Superior temporal gyrus (tissue), 1 donor: ENCODE data around the gene RABL3.
A peak's percentile ranks its signal among the peaks of the same experiment; 100 is the strongest.
"Not testable (repeated sequence)": the region's sequence is repeated elsewhere in the genome, so short reads cannot be mapped to it uniquely, and the experiment has no call there.

Experiments
- DNase-seq: peaks from one replicate; pipeline ENCODE4 v3.0.0-alpha.2; 2016; ENCODE audit errors: extremely low spot score

The RABL3 gene

DNA sequence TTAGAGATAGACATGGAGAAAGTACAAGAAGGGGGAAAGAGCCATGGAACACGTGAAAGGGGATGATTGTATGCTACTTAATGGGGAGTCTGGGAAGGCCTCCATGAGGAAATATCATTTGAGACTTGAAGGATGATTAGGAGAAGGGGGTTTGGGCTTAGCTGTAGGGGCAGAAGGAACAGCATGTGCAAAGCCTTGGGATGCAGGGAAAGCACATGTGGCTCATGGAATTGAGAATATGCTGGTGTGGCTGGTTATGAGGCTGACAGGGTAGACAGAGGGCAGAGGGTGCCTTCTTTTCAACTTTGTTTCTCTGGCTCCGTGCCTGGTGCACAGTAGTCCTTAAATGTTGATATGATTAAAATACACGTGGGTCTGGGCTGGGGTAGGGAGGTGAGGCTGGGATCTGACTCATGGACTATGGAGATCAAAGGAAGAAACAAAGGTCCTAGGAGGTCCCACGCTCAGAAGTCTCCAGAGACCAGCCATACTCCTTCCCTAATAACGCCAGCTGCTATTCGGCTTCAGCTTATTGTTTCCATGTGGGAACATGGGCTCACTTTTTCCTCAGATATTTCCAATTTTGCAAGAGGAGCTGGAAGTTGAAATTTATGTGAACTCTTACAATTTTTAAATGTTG, 1.4 kb upstream of the RABL3 start:
- no peak for DNase-seq

DNA sequence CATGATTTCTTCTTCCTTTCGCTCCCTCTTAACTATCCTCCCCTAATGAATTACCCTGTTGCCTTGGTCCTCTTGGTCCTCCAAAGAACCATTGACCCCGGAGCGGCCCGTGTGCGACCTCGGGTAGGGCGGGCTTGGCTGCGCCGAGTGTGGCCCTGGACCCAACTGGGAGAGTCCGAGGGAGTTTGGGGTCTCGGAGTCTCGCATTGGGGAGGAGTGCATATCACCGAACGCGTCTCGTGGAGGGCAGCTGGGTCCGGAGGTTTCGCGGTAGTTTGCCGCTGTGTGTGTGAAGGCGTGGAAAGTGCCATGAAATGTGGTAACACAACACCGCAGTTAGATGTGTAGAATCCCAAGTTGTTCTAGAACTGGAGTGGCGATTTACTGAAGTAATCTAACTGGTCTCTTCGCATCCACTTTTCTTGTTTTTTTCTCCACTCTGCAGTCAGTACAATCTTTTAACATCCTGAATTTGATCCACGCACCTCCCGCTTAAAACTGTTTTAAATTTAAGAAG, 591 bp upstream of the RABL3 start:
- no peak for DNase-seq

DNA sequence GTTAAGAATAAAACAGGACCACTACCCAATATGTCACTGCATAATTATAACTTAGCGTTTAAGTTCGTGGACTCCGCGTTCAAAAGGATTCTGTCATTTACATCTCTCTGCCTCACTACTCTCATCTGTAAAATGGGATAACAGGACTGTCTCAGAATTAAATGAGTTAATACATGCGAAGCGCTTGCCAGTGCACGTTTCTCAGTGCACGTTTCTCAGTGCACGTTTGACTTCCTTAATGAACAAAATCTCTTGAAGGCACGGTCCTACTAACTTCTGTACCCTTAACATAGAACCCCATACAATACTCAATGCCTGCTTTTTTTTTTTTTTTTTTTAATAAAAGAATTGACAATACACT, 499 bp downstream of the RABL3 start:
- no peak for DNase-seq

DNA sequence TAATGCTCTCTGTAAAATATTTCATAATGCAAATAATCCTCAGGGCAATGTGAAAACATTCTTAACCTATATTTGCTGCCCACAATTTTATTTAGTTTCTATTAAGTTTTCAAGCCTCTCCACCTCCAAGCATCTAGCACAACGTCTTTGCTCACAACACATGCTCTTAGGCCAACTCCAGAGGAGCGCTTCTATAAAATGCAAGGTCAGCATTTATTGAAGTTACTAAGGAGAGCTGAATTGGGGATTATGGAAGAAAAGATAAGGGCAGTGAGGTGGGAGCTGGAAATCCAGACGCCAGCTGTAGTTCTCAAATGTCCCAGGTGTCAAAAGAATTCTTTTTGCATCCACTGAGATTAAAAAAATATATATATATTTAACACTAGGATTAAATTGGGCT, 996 bp downstream of the RABL3 start:
- peak; percentile 3 for DNase-seq

DNA sequence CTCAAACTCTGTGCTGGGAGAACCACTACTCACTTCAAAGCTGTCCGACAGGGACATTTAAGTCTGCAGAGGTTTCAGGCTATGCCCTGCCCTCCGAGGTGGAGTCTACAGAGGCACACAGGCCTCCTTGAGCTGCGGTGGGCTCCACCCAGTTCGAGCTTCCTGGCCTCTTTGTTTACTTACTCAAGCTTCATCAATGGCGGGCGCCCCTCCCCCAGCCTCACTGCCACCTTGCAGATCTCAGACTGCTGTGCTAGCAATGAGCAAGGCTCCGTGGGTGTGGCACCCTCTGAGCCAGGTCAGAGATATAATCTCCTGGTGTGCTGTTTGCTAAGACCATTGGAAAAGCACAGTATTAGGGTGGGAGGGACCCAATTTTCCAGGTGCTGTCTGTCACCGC, 4.3 kb downstream of the RABL3 start:
- not testable (repeated sequence) for DNase-seq

DNA sequence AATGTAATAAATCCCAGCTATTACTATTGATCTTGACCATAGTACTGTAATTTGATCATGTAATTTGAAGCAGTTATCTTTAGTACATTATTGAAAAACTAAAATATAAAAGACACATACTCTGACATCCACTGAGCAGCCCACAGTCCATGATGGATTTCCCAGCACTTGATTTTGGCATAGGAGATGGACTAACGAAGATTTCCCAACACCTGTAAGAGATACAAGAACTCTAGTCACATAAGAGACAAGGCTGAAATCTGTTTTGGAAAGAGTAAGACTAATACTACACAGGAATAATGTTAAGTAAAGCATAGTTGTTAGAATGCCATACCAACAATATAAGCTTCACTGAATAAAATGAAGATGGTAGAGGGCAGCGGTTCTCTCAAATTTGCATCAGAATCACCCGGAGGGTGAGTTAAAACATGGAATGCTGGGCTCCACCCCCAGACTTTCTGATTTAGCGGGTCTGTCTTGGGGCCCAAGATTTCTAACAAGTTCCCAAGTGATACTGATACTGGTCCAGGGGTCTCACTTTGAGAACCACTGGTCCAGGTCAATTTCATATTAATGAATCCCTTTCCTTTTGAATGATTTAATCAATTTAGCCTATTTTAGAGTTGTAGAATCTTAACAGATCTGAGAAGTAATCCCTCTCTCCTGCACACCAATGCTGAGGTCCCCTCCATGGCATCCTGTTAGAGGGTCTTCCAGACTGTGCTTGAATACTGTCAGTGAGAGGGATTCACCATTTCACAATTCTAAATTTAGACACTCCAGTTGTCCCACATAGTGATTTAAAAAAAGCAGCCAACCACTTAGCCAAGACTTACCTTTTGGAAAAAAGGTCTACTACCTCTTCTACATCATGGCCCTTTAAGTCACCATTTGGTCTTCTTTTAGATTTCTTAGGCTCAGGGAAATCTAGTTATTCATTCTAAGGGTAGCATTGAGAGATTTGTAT, 11.5 kb downstream of the RABL3 start:
- no peak for DNase-seq

DNA sequence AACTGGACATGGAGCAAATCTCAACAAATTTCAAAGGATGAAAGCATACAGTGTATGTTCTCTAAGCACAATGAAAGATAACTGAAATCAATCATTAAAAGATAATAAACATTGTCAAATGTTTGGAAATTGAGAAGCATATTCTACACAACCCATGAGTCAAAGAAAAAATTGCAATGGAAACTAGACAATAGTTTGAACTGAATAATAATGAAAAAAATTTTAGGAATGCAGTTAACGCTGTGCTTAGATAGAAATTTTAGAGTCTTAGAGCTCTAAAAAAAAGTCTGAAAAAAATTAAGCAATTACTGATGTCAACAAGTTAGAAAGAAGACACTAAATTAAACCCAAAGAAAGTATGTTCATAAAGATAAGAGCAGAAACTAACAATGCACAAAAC, 15.5 kb downstream of the RABL3 start:
- no peak for DNase-seq

DNA sequence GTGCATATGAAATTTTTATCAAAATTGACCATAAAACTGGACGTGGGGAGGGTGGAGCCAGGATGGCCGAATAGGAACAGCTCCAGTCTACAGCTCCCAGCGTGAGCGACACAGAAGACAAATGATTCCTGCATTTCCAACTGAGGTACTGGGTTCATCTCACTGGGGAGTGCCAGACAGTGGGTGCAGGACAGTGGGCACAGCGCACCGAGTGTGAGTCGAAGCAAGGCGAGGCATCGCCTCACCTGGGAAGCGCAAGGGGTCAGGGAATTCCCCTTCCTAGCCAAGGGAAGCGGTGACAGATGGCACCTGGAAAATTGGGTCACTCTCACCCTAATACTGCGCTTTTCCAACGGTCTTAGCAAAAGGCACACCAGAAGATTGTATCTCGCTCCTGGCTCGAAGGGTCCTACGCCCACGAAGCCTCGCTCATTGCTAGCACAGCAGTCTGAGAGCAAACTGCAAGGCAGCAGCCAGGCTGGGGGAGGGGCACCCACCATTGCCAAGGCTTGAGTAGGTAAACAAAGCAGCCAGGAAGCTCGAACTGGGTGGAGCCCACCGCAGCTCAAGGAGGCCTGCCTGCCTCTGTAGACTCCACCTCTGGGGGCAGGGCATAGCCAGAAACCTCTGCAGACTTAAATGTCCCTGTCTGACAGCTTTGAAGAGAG, 23.0 kb downstream of the RABL3 start:
- DNase-seq, result not testable (repeated sequence)

DNA sequence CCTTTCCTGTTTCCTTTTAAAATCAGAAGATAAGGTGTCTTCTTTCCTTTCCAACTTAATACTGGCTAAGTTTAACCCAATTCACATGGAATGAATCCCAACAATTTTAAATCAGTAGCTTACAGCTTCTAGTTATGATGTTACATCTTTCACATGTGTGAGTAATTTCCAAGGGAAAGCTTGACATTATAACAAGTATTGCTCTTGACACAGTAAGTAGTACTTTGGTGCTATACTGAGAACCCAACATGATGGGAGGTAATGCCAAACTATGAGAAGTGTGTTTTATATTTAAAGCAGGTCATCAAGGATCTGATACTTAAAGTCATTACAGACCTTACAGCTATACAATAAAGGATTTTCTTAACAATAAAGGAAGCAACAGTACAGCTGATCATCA, 29.1 kb downstream of the RABL3 start:
- no peak for DNase-seq

DNA sequence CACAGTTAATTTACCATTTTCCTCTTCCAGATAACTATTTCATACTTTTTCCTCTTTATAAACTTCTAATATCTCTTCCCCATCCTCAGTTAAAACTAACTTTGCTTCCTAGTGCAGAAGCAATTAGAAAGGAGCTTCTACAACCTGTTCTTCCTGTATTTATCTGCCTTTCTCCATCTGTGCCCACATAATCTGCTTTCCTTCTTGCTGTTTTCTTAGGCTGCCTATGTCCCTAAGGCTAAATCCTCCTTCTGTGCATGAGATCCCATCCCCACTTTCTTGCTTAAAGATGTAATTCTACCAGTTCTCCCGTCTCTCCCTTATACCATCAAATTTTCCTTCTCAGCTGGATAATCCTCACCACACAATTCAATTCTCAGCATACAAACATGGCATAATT, 31.9 kb downstream of the RABL3 start:
- DNase-seq, result no peak

DNA sequence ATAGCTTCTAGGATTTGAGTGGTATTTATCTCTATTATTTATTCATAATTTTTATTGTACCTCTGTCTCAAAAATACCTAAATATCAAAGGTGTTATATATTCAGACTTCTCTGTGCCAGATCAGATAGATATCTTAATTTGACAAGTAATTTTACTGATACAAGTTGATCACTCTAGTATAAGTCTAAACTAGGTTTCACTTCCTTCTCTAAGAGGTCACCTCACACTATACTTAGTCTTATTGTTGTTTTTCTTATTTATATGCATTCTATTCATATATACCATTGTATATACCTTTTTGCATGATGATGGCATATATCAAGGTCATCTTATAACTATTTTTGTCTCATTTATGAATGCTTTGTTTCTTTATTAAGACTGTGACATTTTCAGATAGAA, 33.9 kb downstream of the RABL3 start:
- DNase-seq, result no peak

DNA sequence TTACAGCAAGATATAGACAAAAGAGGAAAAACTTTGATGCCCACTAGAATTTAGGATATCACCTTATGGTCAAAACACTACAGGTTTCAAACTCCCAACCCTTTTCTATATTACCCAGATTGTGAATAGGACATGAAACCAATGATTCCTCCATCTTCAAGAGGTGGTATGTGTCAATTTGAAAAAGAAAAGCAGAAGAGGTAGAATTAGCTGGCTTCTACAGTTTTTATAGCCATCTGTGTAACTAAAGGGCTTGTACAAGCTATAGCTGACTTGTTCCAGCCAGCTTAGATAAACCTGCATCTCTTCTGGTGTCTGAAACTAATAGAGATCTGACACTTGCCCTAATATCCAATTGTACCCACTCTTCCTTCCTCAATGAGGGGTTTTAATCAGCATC, 35.4 kb downstream of the RABL3 start:
- DNase-seq, result no peak

DNA sequence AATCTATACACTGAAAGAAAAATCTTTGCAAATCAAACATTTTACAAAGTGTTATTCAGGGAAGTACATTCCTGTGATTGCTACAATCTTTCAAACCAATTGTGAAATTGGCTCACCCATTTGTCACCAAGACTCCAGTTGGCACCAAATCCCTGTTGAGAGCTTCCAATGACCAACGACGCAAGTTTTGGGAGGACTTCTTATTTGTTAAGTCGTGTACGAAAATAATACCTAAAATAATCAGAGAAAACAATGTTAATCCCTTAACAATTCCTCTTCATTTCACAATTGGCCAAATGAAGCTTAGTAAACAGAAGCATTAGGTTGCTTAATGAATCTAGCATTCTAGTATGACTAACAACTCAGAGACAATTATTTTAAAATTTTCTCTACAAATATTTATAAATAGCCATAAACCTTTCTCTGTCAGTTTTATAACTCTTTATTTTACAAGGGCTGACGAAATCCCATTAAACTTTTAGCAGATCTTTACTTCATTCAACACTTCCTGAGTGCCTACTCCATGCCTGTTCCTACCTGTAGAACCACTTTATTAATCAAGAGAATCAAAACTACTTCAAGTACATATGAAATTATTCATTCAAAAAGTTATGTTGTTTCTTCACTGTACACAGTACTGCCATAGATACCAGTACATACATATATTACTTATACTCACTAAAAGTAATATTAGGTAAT, 36.3 kb downstream of the RABL3 start:
- no peak for DNase-seq

DNA sequence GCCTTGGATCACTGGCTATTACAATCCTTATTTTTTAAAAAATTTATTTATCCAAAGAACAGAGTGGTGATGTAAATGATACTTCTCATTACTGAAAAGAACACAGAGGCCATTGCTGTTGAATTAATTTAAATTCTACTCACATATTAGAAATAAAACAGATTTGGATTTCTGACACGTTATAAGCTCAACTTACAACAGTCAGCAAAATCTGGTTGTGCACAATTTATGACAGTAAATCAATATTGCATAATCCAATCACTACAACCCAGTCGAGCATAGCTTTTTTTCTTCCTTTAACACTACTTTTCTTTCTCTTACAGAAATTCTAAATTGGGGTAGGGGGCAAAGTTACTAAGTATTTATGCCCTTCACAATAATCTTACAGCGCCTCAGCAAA, 43.0 kb downstream of the RABL3 start:
- DNase-seq, result no peak

DNA sequence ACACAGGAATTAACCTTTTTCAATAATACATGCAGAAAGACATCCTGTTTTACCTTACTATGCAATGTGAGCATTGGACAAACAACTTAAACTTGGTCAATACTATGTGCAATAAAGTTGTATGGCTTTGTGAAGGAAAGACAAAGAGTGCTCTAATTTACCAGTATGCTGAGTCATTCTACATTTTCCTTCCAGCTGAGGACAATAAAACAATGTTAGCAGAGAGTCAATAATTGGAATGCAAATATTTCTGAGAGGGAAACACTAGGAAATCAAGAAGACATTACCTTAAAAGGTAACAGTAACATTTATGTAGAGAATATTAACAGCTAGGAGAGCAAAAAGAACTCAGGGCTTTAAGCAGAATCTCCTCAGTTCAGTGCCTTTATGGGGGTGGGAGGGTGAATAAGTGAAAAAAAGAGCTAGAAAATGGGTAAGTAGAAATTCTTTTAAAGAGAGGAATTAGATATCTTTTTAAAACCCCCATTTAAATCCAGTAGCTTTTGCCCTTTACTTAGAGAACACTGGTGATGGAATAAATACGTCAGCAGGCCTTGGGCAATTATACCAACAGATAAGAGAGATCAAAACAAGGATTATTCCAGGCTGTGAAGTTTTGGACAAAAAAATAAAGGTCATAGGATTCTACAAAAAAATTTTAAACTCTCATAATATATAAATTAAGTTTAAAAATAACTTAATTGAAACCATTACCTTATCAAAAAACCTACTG, 48.7 kb downstream of the RABL3 start:
- DNase-seq, result peak; percentile 62

DNA sequence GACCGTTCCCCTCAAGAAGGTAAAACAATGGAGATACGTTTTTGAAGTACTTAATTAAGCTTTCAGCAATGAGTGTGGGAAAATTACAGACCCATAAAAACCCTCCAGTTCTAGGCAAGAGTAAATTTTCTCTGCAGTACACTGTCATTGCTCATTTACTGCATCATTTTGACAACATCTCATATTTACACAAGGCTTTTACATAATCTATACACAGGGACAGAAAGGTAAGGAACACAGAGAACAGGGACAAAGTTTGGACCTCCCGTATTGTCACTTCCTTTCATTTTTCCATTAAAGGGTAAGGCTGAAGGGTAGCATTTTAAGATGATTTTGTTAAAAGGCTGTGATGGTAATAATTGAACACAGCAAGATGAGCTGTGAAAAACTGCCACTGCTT, 52.9 kb downstream of the RABL3 start:
- peak; percentile 33 for DNase-seq

DNA sequence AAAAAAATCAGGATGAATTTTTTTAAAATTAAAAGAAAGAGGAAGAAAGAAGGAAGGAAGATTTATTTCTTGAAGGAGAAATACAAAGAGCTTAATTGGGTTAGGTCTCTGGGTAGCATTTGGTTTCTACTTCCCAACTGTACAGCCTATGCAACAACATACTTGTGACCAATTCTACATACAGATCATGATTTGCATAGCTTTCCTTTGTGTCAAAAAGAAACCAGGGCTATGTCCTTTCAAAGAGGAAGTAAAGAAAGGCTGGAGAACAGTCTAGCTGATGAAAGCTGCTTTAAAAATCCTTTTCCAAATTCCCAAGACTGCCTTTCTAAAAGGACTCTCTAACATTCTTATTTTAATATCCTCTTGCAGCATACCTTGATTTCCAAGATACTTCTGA, 54.2 kb downstream of the RABL3 start:
- peak; percentile 35 for DNase-seq

DNA sequence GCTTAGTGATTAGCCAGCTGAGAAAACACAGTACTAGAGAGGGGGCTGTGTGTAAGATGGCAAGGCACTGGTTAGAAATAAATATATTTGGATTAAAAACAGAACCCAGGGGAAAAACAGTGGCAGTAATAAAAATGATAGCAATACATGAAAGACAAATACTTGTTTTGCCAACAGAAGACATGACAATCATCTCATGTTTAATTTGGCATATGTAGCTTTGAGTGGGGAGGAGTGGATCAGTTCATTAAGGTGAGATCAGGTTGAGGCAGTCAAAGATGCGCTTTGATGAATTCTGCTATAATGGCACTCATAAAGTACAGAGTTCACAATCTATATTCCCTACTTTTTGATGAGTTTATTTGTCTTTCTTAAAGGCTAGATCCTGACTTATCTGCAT, 56.9 kb downstream of the RABL3 start:
- no peak for DNase-seq

DNA sequence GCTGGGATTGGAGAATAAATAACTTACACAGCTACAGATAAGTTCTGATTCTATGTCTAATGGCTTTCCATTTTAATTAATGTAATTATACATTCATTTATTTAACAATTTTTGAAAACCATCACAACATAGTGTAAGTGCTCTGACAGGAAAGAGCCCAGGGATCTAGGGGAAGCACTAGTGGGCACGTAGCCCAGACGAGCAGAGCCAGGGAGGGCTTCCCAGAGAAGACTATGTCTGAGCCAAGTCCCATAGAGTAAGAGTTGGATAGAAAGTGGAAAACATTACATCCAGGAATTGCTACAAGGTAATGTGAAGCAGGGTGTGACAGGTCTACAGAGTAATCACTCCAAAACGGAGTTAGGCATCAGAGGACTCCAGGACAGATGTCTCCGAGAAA, 57.4 kb downstream of the RABL3 start:
- DNase-seq, result no peak

DNA sequence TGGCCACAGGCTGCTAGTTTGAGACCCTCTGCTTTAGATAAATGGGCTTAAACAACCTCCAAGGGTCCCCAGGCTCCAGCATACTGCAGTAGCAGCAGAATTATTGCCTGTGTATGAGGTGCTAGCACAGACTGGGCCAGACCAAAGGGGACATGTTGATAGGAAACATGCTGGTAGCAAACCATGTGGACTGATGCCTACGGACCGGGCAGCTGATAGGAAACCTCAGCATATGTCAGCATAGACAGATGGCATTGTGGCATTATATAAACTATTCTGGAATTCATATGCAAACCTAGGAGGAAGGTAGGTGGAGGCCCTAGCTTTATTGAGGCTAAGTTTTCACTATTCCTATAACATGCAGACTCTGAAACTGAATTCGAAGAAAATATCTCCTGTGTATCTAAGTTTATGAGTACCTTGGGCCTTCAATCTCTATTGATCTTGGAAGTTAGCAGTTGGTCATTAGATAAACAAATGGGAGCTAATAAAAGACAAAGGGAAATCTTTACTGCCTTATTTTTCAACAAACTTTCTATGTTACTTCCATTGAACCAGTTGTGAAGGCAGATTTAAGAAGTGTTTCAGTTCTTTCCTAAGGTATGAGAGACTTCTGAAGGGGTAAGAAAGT, 58.5 kb downstream of the RABL3 start:
- peak; percentile 26 for DNase-seq

DNA sequence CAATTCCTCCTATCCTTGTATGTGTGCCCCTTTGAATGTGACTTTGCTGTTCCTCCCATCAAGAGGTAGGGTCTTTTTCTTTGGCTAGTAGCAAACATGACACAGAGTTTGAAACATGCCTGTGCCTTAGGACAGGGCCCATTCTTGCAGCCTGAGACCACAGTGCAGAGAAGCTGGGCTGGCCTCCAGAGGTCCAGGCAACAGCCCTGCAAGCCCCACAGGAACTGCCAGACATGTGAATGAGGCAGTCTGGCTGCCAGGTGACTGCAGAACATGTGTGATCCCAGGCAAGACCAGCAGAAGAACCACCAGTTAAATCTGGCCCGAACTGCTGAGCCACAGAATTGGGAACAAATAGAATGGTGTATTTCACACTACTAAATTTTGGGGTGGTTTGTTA, 59.1 kb downstream of the RABL3 start:
- no peak for DNase-seq
